ENCODE data around the gene NDOR1.

Gene NDOR1

GRCh38 chr9:137228968-137229896, 23.7 kb downstream of the NDOR1 start:
- Histone ChIP-seq H3K56ac (ENCODE audit: low read length) (no peak overlapping the region), H3K23ac (ENCODE audit: low read length) (no peak overlapping the region), H3K4me3 (ENCODE audit: low read length) (no peak overlapping the region), H4K5ac (ENCODE audit: low read length) (no peak overlapping the region), H2BK120ac (ENCODE audit: low read depth, low read length) (no peak overlapping the region), H3K9ac (ENCODE audit: low read length) (no peak overlapping the region), H3K79me1 (ENCODE audit: low read length) (no peaks in the 10 kb centered on the region), H4K8ac (ENCODE audit: low read depth, low read length) (no peak overlapping the region), H3K18ac (ENCODE audit: low read length) (no peak overlapping the region), H2BK5ac (ENCODE audit: low read length) (no peak overlapping the region), H3K79me2 (ENCODE audit: control insufficient read depth, insufficient read depth, low read length) (no peaks in the 10 kb centered on the region), H2AK5ac (ENCODE audit: low read length) (no peak overlapping the region), H3K27ac (ENCODE audit: low read depth, low read length) (no peak overlapping the region), H3K4me1 (ENCODE audit: control insufficient read depth, low read depth, low read length) (no peaks in the 10 kb centered on the region), H3K4ac (ENCODE audit: low read depth, low read length) (no peak overlapping the region), H3K27me3 (ENCODE audit: insufficient read depth, low read length, poor library complexity) (no peaks in the 10 kb centered on the region), H2BK15ac (replicated peaks; ENCODE audit: low read depth) (no peak overlapping the region), H3K36me3 (ENCODE audit: control insufficient read depth, insufficient read depth, low read length) (no peaks in the 10 kb centered on the region), H3K4me2 (ENCODE audit: low read length) (no peak overlapping the region)
- WGBS (ENCODE audit: extremely low coverage, insufficient coverage, low lambda C conversion rate), result no CpG with 5 or more reads among the region's 27 CpGs
- no peak for DNase-seq

GRCh38 chr9:137229903-137230704, 24.6 kb downstream of the NDOR1 start:
- Histone ChIP-seq H2BK120ac (ENCODE audit: low read depth, low read length) (no peak overlapping the region), H3K56ac (ENCODE audit: low read length) (no peak overlapping the region), H3K18ac (ENCODE audit: low read length) (no peak overlapping the region), H3K79me2 (ENCODE audit: control insufficient read depth, insufficient read depth, low read length) (no peaks in the 10 kb centered on the region), H2BK15ac (replicated peaks; ENCODE audit: low read depth) (no peak overlapping the region), H3K27ac (ENCODE audit: low read depth, low read length) (no peak overlapping the region), H3K4ac (ENCODE audit: low read depth, low read length) (no peak overlapping the region), H3K36me3 (ENCODE audit: control insufficient read depth, insufficient read depth, low read length) (no peaks in the 10 kb centered on the region), H3K9ac (ENCODE audit: low read length) (no peak overlapping the region), H2BK5ac (ENCODE audit: low read length) (no peak overlapping the region), H3K23ac (ENCODE audit: low read length) (no peak overlapping the region), H3K4me2 (ENCODE audit: low read length) (no peak overlapping the region), H3K27me3 (ENCODE audit: insufficient read depth, low read length, poor library complexity) (no peaks in the 10 kb centered on the region), H4K5ac (ENCODE audit: low read length) (no peak overlapping the region), H3K4me3 (ENCODE audit: low read length) (no peak overlapping the region), H2AK5ac (ENCODE audit: low read length) (no peak overlapping the region), H4K8ac (ENCODE audit: low read depth, low read length) (no peak overlapping the region), H3K79me1 (ENCODE audit: low read length) (no peaks in the 10 kb centered on the region), H3K4me1 (ENCODE audit: control insufficient read depth, low read depth, low read length) (no peaks in the 10 kb centered on the region)
- no peak for DNase-seq
- no CpG with 5 or more reads among the region's 31 CpGs for WGBS (ENCODE audit: extremely low coverage, insufficient coverage, low lambda C conversion rate)

- Histone ChIP-seq H3K27me3 (ENCODE audit: insufficient read depth, low read length, poor library complexity) (no peaks in the 10 kb centered on the region), H3K56ac (ENCODE audit: low read length) (no peak within 1 kb of the TSS), H4K8ac (ENCODE audit: low read depth, low read length) (no peak within 1 kb of the TSS), H3K79me1 (ENCODE audit: low read length) (no peaks in the 10 kb centered on the region), H2BK15ac (replicated peaks; ENCODE audit: low read depth) (no peak within 1 kb of the TSS), H3K18ac (ENCODE audit: low read length) (no peak within 1 kb of the TSS), H2BK120ac (ENCODE audit: low read depth, low read length) (no peak within 1 kb of the TSS), H3K4me2 (ENCODE audit: low read length) (no peak within 1 kb of the TSS), H3K4me3 (ENCODE audit: low read length) (no peak within 1 kb of the TSS), H2AK5ac (ENCODE audit: low read length) (no peak within 1 kb of the TSS), H3K79me2 (ENCODE audit: control insufficient read depth, insufficient read depth, low read length) (no peaks in the 10 kb centered on the region), H3K27ac (ENCODE audit: low read depth, low read length) (no peak within 1 kb of the TSS), H3K36me3 (ENCODE audit: control insufficient read depth, insufficient read depth, low read length) (no peaks in the 10 kb centered on the region), H3K4me1 (ENCODE audit: control insufficient read depth, low read depth, low read length) (no peaks in the 10 kb centered on the region), H4K5ac (ENCODE audit: low read length) (no peak within 1 kb of the TSS), H3K23ac (ENCODE audit: low read length) (no peak within 1 kb of the TSS), H3K9ac (ENCODE audit: low read length) (no peak within 1 kb of the TSS), H3K4ac (ENCODE audit: low read depth, low read length) (no peak within 1 kb of the TSS), H2BK5ac (ENCODE audit: low read length) (no peak within 1 kb of the TSS)
- DNase-seq, result no peak
- WGBS (ENCODE audit: extremely low coverage, insufficient coverage, low lambda C conversion rate), result no CpG with 5 or more reads among the region's 14 CpGs
Observed at GRCh38 chr9:137230705-137231371, 25.3 kb downstream of the NDOR1 start, which contains the start of gene SLC34A3. SLC34A3 (plus strand) TSS chr9:137230901; CDS start chr9:137231703, 802 bp downstream.

GRCh38 chr9:137231372-137232039, 26.0 kb downstream of the NDOR1 start:
- Histone ChIP-seq H3K4me1 (ENCODE audit: control insufficient read depth, low read depth, low read length) (no peaks in the 10 kb centered on the region), H3K23ac (ENCODE audit: low read length) (no peak overlapping the region), H2BK5ac (ENCODE audit: low read length) (no peak overlapping the region), H3K4ac (ENCODE audit: low read depth, low read length) (no peak overlapping the region), H3K27me3 (ENCODE audit: insufficient read depth, low read length, poor library complexity) (no peaks in the 10 kb centered on the region), H3K27ac (ENCODE audit: low read depth, low read length) (no peak overlapping the region), H3K4me2 (ENCODE audit: low read length) (no peak overlapping the region), H4K5ac (ENCODE audit: low read length) (no peak overlapping the region), H3K79me1 (ENCODE audit: low read length) (no peaks in the 10 kb centered on the region), H3K36me3 (ENCODE audit: control insufficient read depth, insufficient read depth, low read length) (no peaks in the 10 kb centered on the region), H3K79me2 (ENCODE audit: control insufficient read depth, insufficient read depth, low read length) (no peaks in the 10 kb centered on the region), H3K4me3 (ENCODE audit: low read length) (no peak overlapping the region), H3K56ac (ENCODE audit: low read length) (no peak overlapping the region), H2BK15ac (replicated peaks; ENCODE audit: low read depth) (no peak overlapping the region), H2AK5ac (ENCODE audit: low read length) (no peak overlapping the region), H3K9ac (ENCODE audit: low read length) (no peak overlapping the region), H3K18ac (ENCODE audit: low read length) (no peak overlapping the region), H2BK120ac (ENCODE audit: low read depth, low read length) (no peak overlapping the region), H4K8ac (ENCODE audit: low read depth, low read length) (no peak overlapping the region)
- no CpG with 5 or more reads among the region's 23 CpGs for WGBS (ENCODE audit: extremely low coverage, insufficient coverage, low lambda C conversion rate)
- no peak for DNase-seq

GRCh38 chr9:137232101-137232500, 26.6 kb downstream of the NDOR1 start:
- no CpG with 5 or more reads among the region's 10 CpGs for WGBS (ENCODE audit: extremely low coverage, insufficient coverage, low lambda C conversion rate)
- no peak overlapping the region for H4K8ac ChIP-seq (ENCODE audit: low read depth, low read length)
- H3K4me1 ChIP-seq (ENCODE audit: control insufficient read depth, low read depth, low read length), result peaks cover 2% of the 10 kb centered on the region

More at GRCh38 chr9:137232101-137232500, 26.6 kb downstream of the NDOR1 start:
- H2AK5ac ChIP-seq (ENCODE audit: low read length), result no peak overlapping the region
- H3K4me2 ChIP-seq (ENCODE audit: low read length), result no peak overlapping the region
- no peak overlapping the region for H2BK120ac ChIP-seq (ENCODE audit: low read depth, low read length)
- no peaks in the 10 kb centered on the region for H3K79me1 ChIP-seq (ENCODE audit: low read length)
- no peak overlapping the region for H3K56ac ChIP-seq (ENCODE audit: low read length)
- H3K23ac ChIP-seq (ENCODE audit: low read length), result no peak overlapping the region
- H2BK15ac ChIP-seq (replicated peaks; ENCODE audit: low read depth), result no peak overlapping the region
- H2BK5ac ChIP-seq (ENCODE audit: low read length), result no peak overlapping the region
- no peak overlapping the region for H3K18ac ChIP-seq (ENCODE audit: low read length)
- no peaks in the 10 kb centered on the region for H3K36me3 ChIP-seq (ENCODE audit: control insufficient read depth, insufficient read depth, low read length)
- H3K4me3 ChIP-seq (ENCODE audit: low read length), result no peak overlapping the region
- no peaks in the 10 kb centered on the region for H3K79me2 ChIP-seq (ENCODE audit: control insufficient read depth, insufficient read depth, low read length)
- H3K27ac ChIP-seq (ENCODE audit: low read depth, low read length), result no peak overlapping the region
- no peak overlapping the region for H4K5ac ChIP-seq (ENCODE audit: low read length)
- no peak for DNase-seq
- no peak overlapping the region for H3K4ac ChIP-seq (ENCODE audit: low read depth, low read length)
- no peak overlapping the region for H3K9ac ChIP-seq (ENCODE audit: low read length)
- no peaks in the 10 kb centered on the region for H3K27me3 ChIP-seq (ENCODE audit: insufficient read depth, low read length, poor library complexity)

Measured in mesendoderm (in vitro differentiated cells).